GM20000 (cell line): Measurements from ENCODE around the gene AKAP1.

Experiments
- DNase-seq: peaks from one replicate; pipeline ENCODE4 v3.0.0; 2012; ENCODE audit warnings: low spot score
- TF ChIP-seq, protein P1 (sequence below): IDR thresholded peaks from 2 replicates; pipeline ENCODE4 v1.5.1; 2012; ENCODE audit warnings: mild to moderate bottlenecking, control low read depth; ENCODE audit errors: extremely low read depth, missing control alignments

Gene AKAP1

DNA sequence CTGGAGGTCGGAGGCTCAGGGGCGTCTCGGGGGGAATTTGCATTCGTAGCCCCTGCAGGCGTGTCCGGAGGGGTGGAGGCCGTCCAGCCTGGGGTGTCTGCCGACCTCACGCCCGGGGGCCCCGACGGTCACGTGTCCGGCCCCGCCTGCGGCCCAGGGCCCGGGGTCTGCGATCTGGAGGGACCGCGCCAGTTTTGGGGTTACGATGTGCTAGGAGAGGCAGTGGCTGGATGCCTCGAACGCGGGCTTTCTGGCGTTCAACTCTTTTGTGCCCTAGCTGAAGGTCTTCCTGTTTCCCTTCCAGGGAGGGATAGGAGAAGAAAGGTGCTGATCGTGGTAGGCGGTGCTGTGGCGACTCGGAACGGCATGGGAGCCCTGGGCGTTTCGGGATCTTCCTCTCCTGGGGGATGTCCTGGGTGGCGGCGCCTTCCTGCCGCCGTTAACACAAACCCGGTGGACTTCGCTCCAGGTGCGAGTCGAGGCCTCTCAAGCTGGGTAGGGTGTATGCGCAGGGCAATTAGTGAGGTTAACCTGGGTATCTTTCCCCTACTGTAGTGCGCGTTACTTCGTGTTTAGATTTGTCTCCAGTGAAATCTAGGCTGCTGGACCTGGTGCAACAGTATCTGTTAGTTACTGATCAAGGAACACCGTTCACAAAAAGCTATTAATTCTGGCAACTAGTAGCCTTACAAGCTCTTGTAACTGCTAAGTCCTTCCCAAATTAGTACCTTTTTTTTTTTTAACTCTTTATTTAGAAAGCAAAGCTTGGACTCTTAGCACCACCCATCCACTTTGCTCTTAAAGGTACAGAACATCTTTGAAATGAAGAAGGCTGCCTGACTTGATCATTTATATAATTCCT, 1.3 kb downstream of the AKAP1 start:
- TF ChIP-seq, protein P1, sequence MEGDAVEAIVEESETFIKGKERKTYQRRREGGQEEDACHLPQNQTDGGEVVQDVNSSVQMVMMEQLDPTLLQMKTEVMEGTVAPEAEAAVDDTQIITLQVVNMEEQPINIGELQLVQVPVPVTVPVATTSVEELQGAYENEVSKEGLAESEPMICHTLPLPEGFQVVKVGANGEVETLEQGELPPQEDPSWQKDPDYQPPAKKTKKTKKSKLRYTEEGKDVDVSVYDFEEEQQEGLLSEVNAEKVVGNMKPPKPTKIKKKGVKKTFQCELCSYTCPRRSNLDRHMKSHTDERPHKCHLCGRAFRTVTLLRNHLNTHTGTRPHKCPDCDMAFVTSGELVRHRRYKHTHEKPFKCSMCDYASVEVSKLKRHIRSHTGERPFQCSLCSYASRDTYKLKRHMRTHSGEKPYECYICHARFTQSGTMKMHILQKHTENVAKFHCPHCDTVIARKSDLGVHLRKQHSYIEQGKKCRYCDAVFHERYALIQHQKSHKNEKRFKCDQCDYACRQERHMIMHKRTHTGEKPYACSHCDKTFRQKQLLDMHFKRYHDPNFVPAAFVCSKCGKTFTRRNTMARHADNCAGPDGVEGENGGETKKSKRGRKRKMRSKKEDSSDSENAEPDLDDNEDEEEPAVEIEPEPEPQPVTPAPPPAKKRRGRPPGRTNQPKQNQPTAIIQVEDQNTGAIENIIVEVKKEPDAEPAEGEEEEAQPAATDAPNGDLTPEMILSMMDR, result no peak
- peak; percentile 41 for DNase-seq

DNA sequence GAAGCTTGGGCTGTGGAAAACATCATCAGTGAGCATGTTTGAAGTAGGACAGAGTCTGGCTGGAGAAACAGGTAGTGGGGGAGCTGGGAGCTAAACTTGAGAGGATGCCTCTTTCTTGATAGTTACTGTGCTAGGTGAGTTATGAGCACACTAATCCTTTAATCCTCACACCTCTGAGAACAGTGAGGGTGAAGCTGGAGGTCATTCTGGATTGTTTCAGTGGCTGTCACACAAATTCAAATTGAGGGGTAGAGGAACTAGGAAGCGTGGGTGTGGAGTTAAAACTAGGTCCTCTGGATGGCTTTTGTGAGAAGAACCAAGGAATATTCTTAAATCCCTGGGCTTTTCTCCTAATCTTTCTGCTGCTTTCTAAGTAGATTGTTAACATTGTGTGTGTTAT, 3.3 kb downstream of the AKAP1 start:
- DNase-seq, result no peak
- TF ChIP-seq, protein P1, result no peak

DNA sequence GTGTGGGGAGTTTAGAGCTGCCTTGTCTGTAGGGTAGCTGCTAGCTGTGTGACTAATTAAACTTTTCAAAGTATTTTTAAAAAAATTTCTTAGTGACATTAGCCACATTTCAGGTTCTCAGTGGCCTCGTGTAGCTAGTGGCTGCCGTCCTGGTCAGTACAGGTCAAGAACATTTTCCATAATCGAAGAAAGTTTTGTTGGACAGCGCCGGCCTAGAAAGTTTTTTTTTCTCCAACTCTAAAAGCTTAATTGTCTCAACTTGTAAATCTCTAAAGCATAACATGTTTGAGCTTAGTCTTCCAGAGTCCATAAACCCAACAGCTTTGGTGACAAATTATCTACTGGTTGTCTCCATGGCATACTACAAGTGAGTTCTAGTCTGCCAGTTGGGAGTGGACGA, 4.3 kb downstream of the AKAP1 start:
- DNase-seq, result no peak
- TF ChIP-seq, protein P1, result no peak

DNA sequence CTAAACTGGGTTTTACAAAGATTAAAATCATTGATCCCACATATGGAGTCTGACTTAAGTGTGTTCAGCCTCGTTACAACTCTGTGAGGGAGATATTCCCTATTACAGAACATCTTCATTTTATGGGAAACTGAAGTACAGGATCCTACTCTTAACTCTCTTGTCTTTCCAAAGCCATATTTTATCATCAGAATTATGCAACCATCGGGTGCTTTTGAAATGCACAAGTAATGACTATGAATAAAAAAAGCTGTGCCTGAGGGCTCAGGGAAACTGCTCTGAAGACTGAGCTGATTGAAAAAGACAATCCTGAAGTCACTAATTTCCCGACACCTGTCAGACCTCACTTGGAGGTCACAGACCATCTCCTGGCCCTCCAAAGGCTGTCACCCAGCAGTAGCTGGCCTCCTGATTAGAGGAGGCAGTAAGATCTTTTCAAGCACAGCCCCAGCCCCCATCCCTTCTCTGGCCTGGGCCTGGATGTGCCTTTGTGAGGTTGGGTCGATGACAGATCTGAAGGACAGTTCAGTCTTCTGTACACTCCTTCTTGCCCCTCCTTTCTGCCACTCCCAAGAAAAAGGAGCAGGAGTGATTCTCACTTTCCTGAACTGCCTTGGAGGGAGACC, 5.6 kb downstream of the AKAP1 start:
- TF ChIP-seq, protein P1, result no peak
- DNase-seq, result no peak

DNA sequence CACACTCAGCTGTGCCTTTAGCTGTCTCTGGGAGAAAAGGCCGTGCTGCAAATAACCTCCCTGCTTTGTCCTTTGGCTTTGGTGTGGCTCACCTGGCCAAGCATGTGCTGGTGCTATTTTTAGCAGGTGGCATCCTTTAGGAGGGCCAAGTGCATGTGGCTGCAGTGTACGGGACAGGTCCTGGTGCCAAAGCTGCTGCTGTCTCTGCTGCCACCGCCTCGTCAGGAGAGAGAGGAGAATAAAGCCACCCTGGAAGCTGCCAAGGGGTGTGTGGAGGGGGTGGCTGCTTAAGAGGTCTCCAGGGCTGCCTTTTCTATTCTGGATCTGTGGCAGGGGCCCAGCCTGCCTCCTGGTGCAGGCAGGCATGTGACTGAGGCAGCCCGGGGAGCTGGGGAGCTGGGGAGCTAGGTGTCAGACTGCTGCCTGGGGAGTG, 6.2 kb downstream of the AKAP1 start:
- TF ChIP-seq, protein P1, result no peak
- DNase-seq, result no peak

DNA sequence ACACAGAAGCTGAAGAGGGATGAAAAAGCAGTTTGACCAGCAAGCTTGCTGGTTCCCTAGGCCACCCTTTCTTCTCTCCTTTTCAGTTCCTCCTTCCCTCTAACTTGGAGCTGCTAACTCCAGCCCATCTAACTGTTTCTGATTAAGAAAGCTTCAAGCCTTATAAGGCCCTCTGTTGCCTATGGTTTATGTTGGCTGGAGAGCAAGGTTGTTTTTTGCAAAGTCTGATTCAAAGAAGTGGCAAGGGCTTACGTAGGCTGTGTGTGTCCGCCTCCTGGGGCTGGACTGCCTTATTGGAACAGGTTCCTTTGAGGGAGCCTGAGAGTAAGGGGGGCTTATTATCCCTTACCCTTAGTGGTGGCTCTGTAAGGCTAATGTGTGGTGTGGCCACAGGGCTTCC, 7.1 kb downstream of the AKAP1 start:
- DNase-seq, result peak; percentile 39
- TF ChIP-seq, protein P1, result no peak

DNA sequence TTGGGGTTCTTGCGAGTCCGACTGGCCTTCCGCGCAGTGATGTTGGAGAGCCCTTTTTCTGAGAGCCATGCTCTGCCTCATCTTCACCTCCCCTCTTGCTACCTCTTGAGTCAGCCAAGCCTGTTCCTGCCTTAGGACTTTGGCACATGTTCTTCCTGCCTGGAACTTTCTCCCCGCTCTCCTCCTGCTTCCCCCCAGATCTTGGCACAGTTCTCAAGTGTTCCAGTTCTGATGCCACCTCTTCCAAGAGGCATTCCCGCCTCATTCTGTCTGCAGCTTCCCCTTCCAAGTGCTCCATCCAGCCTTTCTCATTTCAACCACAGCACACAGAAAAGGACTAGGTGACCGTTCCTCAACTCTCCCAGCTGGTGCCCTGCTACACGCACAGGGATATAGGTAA, 7.7 kb downstream of the AKAP1 start:
- DNase-seq, result no peak
- TF ChIP-seq, protein P1, result no peak
